22Rv1 (cell line): Measurements from ENCODE around the gene SLIT2.

ENCODE experiments used
- H3K27ac ChIP-seq: fragments of 450-650 bp; 2 replicates; pipeline ENCODE4 v1.5.1; 2017
- ZFX ChIP-seq: fragments of 450-650 bp; IDR thresholded peaks from 2 replicates; pipeline ENCODE4 v1.6.1; 2017; ENCODE audit warnings: antibody characterized with exemption, borderline replicate concordance
- TF ChIP-seq, protein P1 (sequence below): fragments of 450-650 bp; IDR thresholded peaks from 2 replicates; pipeline ENCODE4 v1.5.1; 2017; ENCODE audit warnings: mild to moderate bottlenecking

SLIT2 gene

DNA sequence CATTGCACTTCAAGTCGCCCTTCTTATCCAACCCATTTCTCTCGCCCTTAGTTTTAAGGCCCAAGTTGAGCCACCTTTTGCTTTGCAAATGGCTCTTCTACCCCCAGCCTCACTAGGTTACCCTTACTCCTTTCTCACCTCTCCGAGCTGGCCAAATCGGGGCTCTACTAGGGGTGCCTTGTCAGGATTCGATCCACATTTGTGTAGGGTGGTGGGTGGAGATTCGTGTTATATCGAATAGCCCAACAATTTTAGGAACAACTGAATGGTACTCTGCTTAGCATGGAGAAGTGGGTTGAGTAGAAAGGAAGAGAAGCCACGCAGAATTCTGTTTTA is 3.5 kb downstream of the SLIT2 start:
- no peak for TF ChIP-seq ZFX
- TF ChIP-seq, protein P1, sequence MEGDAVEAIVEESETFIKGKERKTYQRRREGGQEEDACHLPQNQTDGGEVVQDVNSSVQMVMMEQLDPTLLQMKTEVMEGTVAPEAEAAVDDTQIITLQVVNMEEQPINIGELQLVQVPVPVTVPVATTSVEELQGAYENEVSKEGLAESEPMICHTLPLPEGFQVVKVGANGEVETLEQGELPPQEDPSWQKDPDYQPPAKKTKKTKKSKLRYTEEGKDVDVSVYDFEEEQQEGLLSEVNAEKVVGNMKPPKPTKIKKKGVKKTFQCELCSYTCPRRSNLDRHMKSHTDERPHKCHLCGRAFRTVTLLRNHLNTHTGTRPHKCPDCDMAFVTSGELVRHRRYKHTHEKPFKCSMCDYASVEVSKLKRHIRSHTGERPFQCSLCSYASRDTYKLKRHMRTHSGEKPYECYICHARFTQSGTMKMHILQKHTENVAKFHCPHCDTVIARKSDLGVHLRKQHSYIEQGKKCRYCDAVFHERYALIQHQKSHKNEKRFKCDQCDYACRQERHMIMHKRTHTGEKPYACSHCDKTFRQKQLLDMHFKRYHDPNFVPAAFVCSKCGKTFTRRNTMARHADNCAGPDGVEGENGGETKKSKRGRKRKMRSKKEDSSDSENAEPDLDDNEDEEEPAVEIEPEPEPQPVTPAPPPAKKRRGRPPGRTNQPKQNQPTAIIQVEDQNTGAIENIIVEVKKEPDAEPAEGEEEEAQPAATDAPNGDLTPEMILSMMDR, result no peak
- H3K27ac ChIP-seq, result no peak overlapping the region

DNA sequence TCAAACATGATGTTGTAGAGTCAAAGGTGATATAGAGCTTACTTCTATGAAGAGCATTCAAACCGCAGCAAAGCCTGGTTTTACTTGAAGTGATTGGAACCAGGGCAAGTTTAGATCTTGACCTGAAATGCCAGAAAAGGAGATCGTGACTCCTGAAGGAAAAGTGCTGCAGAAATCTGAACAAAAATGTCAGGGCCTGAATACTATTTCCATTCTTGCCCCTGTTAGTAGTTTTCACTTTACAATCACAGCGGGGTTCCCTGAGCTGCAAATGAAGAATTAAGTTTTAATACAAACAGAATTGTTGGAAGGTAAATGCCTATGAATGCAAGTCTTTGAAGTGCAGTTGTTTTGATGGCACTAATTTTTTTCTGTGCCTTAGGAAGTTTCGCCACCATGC is 4.1 kb downstream of the SLIT2 start:
- no peak overlapping the region for H3K27ac ChIP-seq
- TF ChIP-seq ZFX, result no peak
- TF ChIP-seq, protein P1, result no peak

- TF ChIP-seq ZFX, result no peak
- TF ChIP-seq, protein P1, result no peak
- H3K27ac ChIP-seq, result no peak overlapping the region
Measured at GRCh38 chr4:20256381-20256881, 4.7 kb downstream of the SLIT2 start.

- no peak for TF ChIP-seq ZFX
- TF ChIP-seq, protein P1, result no peak
- H3K27ac ChIP-seq, result no peak overlapping the region
Measured at GRCh38 chr4:20259707-20260106, 8.0 kb downstream of the SLIT2 start.

DNA sequence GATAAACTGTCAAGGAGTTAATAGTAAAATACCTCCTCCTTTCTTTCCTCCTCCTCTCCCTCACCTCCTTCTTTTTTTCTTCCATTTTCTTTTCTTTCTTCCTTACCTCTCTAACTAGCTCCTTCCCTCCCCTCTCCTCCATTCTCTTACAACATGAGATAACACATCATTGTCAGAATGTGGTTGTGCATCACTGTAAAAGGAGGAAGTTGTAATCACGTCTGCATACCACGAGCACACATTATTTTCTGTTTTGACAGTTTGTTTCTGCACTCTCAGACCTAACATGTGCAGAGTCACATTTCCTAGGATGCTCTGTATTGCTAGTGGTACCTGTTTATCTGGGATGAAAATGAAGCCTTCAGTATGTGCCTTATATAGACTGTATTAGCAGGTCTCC is 9.1 kb downstream of the SLIT2 start:
- H3K27ac ChIP-seq, result no peak overlapping the region
- TF ChIP-seq ZFX, result no peak
- TF ChIP-seq, protein P1, result no peak

GRCh38 chr4:20262221-20262620 is 10.5 kb downstream of the SLIT2 start:
- TF ChIP-seq ZFX, result no peak
- TF ChIP-seq, protein P1, result no peak
- H3K27ac ChIP-seq, result no peak overlapping the region

DNA sequence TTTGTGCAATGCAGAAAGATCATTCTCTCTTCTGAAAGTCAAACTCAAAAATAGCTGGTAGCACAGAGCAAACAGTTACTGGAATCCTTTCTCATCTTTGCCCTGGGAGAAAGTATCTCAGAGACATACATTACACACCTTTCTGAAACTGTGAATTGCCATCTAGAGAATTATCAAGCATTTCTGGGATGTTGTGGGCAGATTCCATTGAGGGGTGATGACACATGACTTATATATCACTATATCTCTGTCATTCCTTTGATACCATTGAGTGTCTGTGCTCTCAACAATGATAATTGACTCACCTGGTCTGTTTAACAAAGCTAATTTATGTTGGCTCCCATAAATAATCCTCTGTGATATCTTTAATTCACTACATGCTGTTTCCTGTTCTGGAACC is 13.0 kb downstream of the SLIT2 start:
- H3K27ac ChIP-seq, result no peak overlapping the region
- TF ChIP-seq ZFX, result no peak
- TF ChIP-seq, protein P1, result no peak
